Psoas muscle (tissue), 8 donors: ENCODE data around the gene GGT5. TPM values are rescaled to one million over a fixed set of nuclear protein-coding genes. Genes with fewer than 3 reads are reported as not detected.
"Not testable (repeated sequence)": the region's sequence is repeated elsewhere in the genome, so short reads cannot be mapped to it uniquely, and the experiment has no call there.

Experiments
- ATAC-seq, 4 donors: fragments of 200-7000 bp; cut with Tn5 transposase; one replicate each; pipeline ENCODE4 v1.9.1; 2020; ENCODE audit warnings: moderate library complexity in 3 of 4, mild to moderate bottlenecking in 2 of 4
- DNase-seq, 2 donors: peaks; one replicate each; pipeline ENCODE4 v3.0.0-alpha.2; 2020
- H3K27ac ChIP-seq: fragments of 200-600 bp; one replicate; pipeline ENCODE4 v1.8.0; 2022
- H3K27me3 ChIP-seq, 3 donors: fragments of 200-600 bp in 1 of 3; one replicate each; pipeline versions ENCODE4 v1.6.1 to v1.8.0; 2013 to 2022; ENCODE audit warnings: low read length in 2 of 3, mild to moderate bottlenecking in 2 of 3, moderate library complexity in 1 of 3; ENCODE audit not compliant: insufficient read depth in 3 of 3
- H3K36me3 ChIP-seq, 2 donors: fragments of 200-600 bp in 1 of 2; one replicate each; pipeline versions ENCODE4 v1.6.1 to v1.8.0; 2013 to 2022; ENCODE audit warnings: low read depth in 1 of 2, mild to moderate bottlenecking in 1 of 2, moderate library complexity in 1 of 2; ENCODE audit not compliant: insufficient read depth in 1 of 2
- H3K4me1 ChIP-seq: fragments of 200-600 bp; one replicate; pipeline ENCODE4 v1.8.0; 2022
- H3K4me3 ChIP-seq: fragments of 200-600 bp; one replicate; pipeline ENCODE4 v1.8.0; 2022; ENCODE audit warnings: mild to moderate bottlenecking
- H3K9me3 ChIP-seq: fragments of 200-600 bp; one replicate; pipeline ENCODE4 v1.8.0; 2022
- WGBS, 3 donors: extraction: QIAGEN DNeasy Blood & Tissue Kit; methylation state at CpG; one replicate each; pipeline versions ENCODE4 v1.1.6 to v1.1.7; 2013; 5-methylcytosine and 5-hydroxymethylcytosine counted together
- intact Hi-C, 2 donors: fragments of 100-400 bp; cut with DNase I; formaldehyde crosslinking; loops; one replicate each; pipeline versions ENCODE4 v1.11.0 to v1.14.2; 2022
- long read RNA-seq, 2 donors: library from polyadenylated mRNA; unstranded; transcript quantifications; one replicate each; pipeline ENCODE4 v2.0.0, GENCODE V29; 2021
- polyA plus RNA-seq, 3 donors: library from polyadenylated mRNA; stranded (reverse); fragments of 200-250 nt; gene quantifications; one replicate each; pipeline ENCODE4 v1.2.3, GENCODE V29; 2013
- total RNA-seq, 4 donors: library from RNA; stranded (reverse); fragmentation: NEBNext Ultra II Directional in 2 of 4; extraction: Animal tissue kit (Norgen Biotek cat#: 25700) in 2 of 4; gene quantifications; one replicate each; pipeline versions ENCODE4 v1.2.1 to v1.2.4, GENCODE V29; 2021 to 2023
- TF ChIP-seq, protein P1 (sequence below): fragments of 200-600 bp; IDR thresholded peaks from one replicate; pipeline ENCODE4 v1.8.0; 2022; ENCODE audit warnings: antibody characterized with exemption
- donor health status: healthy with polysubstance abuse.
- donor health status: DM: no; HTN: no; CAD: no; lungs with moderate emphysema.
- donor health status: Bipolar disorder and iron deficiency.
- donor health status: healthy.
- donor health status: DM: yes; HTN: yes; CAD: no.
- donor health status: DM: no; HTN: no; CAD: no.
- donor health status: DM: no; HTN: no; CAD: no.
- donor health status: DM: yes; HTN: yes; CAD: no.

The GGT5 gene, protein sequence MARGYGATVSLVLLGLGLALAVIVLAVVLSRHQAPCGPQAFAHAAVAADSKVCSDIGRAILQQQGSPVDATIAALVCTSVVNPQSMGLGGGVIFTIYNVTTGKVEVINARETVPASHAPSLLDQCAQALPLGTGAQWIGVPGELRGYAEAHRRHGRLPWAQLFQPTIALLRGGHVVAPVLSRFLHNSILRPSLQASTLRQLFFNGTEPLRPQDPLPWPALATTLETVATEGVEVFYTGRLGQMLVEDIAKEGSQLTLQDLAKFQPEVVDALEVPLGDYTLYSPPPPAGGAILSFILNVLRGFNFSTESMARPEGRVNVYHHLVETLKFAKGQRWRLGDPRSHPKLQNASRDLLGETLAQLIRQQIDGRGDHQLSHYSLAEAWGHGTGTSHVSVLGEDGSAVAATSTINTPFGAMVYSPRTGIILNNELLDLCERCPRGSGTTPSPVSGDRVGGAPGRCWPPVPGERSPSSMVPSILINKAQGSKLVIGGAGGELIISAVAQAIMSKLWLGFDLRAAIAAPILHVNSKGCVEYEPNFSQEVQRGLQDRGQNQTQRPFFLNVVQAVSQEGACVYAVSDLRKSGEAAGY
- 10 to 100 TPM in 2 of 4 donors, 1 to 10 TPM in 2; 7.3 to 11.3 (median 9.0) TPM for total RNA-seq
- polyA plus RNA-seq: 10 to 100 TPM in 1 of 3 donors, 1 to 10 TPM in 2; 9.3 to 13.7 (median 9.8) TPM
- long read RNA-seq, donor 1, partial matches to known transcripts: 0 of 7 reads
- long read RNA-seq, donor 1, other reads (novel, unspliced or antisense): 3 of 7 reads
- long read RNA-seq, donor 2, full-length matches to known transcripts: 20 of 40 reads
- long read RNA-seq, donor 2, partial matches to known transcripts: 4 of 40 reads
- long read RNA-seq, donor 2, other reads (novel, unspliced or antisense): 16 of 40 reads

DNA sequence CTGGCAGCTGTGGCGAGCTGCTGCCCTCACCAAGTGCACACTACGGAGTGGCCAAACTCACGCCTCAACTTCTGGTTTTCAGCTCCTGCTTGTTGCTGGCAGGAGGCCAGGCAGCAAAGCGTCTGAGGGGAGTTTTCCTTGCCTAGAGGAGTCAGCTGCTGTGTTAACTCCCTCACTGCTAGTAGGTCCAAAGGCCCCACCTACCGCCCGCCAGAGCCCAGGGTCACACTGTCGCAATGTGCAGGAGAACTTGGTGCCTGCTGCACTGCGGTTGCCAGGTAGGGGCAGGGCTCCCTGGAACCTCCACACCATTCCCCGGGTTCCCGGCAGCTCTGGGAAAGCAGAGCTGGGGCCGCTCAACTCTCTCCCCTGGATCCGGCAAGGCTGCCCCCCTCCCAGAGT, at the start of gene GGT5:
TSS of gene GGT5 (minus strand) at position 53 of the 402 bp plus-strand sequence. CDS start 357 bp downstream, outside the sequence.
- peak; percentile 72 to 80 for DNase-seq
- not testable (repeated sequence) for ATAC-seq, H3K36me3 ChIP-seq, H3K9me3 ChIP-seq, H3K4me1 ChIP-seq, H3K27me3 ChIP-seq
- Histone ChIP-seq H3K27ac (peak within 1 kb of the TSS; percentile 63), H3K4me3 (peak within 1 kb of the TSS; percentile 44)
- 13 to 37% (median 18%) methylated on average over 7 to 12 of the region's 12 CpGs for WGBS, 3 donors
- intact Hi-C loops: loop anchor here (5.0 to 10.0 kb wide), 3 partner anchors 53 to 140 kb away; no protein-coding TSS in a partner anchor

DNA sequence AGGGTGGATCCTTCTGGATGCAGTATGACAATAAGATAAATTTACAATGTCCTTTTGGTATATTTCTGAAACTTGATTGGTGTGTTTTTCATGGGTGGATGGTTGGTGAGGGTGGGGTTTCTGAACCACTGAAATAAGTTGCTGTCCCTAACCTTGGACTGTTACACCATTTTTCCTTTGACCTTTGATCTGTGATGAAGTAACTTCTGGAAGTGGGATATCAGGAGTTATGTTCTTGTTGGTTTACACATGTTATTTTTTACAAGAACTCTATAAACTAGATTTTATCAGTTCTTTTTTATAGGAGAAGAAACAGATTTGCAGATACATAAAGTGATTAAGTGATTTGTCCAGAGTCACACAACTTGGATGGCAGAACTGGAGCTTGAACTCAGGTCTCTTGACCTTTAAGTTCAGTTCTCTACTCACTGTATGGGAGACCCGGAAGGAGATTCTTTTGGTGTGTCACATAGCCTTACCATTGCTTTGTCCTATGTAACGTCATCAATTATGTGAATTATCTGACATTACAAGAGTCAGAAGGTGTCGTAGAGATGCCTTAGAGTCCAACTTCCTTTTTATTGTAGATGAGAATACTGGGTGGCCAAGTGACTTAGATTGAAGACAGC, 47.4 kb upstream of the GGT5 start:
- H3K27me3 ChIP-seq, H3K4me3 ChIP-seq, H3K27ac ChIP-seq, DNase-seq, intact Hi-C loops, H3K36me3 ChIP-seq, ATAC-seq, H3K9me3 ChIP-seq: not testable (repeated sequence)
- 92 to 100% (median 96%) methylated on average over 2 to 3 of the region's 3 CpGs for WGBS, 3 donors
- peaks cover 54% of the 10 kb centered on the region for H3K4me1 ChIP-seq

DNA sequence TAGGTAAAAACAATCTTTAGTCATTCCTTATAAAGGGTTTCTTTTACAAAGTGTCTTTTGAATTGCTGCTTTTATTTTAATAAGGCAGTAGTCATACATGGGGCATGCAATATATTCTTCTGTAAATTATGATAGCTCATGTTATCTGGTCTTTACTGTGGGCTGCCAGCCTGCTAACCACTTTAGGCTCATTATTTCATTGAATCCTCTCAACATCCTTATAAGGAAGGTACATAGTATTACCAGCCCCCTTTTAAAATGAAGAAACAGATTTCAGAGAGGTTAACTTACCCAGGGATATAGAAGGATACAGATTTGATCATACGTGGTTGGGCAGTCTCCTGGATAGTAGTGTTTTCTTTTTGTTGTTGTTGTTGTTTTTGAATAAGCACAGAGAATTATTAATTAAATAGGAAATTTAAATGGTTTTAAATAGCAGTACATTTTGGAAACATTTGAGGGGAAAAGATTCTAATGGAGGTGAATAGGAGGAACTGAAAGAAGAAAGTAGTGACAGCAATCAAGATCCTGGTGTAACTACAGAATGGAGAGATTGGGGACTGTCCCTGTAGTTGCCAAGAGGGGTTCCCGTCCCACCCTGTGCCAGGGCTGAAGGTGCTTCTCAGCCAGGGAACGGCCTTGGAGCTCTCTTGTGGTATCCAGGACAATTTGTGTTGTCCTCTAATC, 46.8 kb upstream of the GGT5 start:
- Histone ChIP-seq H3K4me3 (no peak overlapping the region), H3K27ac (no peak overlapping the region), H3K36me3 (no peaks in the 10 kb centered on the region), H3K4me1 (peaks cover 57% of the 10 kb centered on the region), H3K9me3 (no peaks in the 10 kb centered on the region), H3K27me3 (no peaks in the 10 kb centered on the region)
- intact Hi-C loops: no loop called here
- 66 to 69% (median 69%) methylated on average over 3 of the region's 3 CpGs for WGBS, 3 donors
- TF ChIP-seq, protein P1, sequence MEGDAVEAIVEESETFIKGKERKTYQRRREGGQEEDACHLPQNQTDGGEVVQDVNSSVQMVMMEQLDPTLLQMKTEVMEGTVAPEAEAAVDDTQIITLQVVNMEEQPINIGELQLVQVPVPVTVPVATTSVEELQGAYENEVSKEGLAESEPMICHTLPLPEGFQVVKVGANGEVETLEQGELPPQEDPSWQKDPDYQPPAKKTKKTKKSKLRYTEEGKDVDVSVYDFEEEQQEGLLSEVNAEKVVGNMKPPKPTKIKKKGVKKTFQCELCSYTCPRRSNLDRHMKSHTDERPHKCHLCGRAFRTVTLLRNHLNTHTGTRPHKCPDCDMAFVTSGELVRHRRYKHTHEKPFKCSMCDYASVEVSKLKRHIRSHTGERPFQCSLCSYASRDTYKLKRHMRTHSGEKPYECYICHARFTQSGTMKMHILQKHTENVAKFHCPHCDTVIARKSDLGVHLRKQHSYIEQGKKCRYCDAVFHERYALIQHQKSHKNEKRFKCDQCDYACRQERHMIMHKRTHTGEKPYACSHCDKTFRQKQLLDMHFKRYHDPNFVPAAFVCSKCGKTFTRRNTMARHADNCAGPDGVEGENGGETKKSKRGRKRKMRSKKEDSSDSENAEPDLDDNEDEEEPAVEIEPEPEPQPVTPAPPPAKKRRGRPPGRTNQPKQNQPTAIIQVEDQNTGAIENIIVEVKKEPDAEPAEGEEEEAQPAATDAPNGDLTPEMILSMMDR: no peak
- DNase-seq (no peak), ATAC-seq (no peak)

DNA sequence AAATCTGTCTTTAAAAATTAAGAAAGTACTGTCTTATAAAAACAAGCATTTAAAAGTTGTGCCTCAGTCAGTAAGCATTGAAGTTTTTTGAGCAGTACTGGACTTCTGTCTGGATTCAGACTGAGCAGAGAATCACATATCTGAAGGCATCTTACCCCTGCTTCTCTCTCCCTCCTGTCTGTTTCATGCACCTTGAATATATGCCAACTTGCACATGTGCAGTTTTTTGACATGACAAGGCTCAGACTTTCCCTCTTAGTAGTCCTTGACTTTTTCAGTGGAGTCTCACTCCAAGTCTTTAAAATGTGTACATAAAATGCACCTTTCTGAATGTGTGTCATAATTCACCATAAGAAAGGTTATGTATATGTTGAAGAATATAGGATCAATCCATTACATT, 45.6 kb upstream of the GGT5 start:
- no peak overlapping the region for H3K4me3 ChIP-seq
- TF ChIP-seq, protein P1: no peak
- no peaks in the 10 kb centered on the region for H3K36me3 ChIP-seq
- no peak for DNase-seq
- peak in 2 of 4 donors; percentile 28 to 51 for ATAC-seq
- H3K9me3 ChIP-seq: no peaks in the 10 kb centered on the region
- peak overlapping the region; percentile 66 for H3K27ac ChIP-seq
- intact Hi-C loops: no loop called here
- H3K4me1 ChIP-seq: peaks cover 69% of the 10 kb centered on the region
- H3K27me3 ChIP-seq: no peaks in the 10 kb centered on the region

DNA sequence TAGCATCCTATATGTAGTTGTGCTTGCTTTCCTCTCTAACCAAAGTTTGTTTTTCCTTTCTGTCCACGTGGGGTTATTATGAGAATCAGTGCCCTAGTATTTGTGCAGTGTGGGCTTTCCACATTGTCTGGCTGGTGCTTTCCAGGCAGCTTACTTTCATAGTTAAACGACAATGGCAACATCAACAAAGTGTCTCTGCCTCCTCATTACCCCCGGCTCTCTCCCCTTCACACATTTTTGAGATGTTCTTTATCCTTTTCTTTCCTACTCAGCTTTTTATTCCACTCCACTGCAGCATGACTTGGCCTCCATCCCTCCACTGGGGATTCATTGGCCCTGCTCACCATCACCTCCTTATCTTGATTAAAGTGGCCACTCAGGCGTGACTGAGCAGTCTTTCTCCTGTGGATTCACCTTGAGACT, 44.9 kb upstream of the GGT5 start:
- TF ChIP-seq, protein P1: no peak
- WGBS, 3 donors: 13 to 33% (median 18%) methylated on average over 4 of the region's 4 CpGs
- peak overlapping the region; percentile 2 for H3K4me3 ChIP-seq
- H3K27ac ChIP-seq: peak overlapping the region; percentile 66
- peaks cover 73% of the 10 kb centered on the region for H3K4me1 ChIP-seq
- no peaks in the 10 kb centered on the region for H3K27me3 ChIP-seq
- no peaks in the 10 kb centered on the region for H3K9me3 ChIP-seq
- ATAC-seq: peak in 1 of 4 donors; percentile 33
- no peak for DNase-seq
- no peaks in the 10 kb centered on the region for H3K36me3 ChIP-seq
- intact Hi-C loops: no loop called here
